Activated CD8-positive, alpha-beta memory T cell treated with anti-CD3 and anti-CD28 coated beads for 4 hours (primary cell): ENCODE measurements around the gene PRLH.

Source experiments
- DNase-seq, 2 donors: peaks; one replicate each; pipeline ENCODE4 v3.0.0-alpha.2; 2020; ENCODE audit warnings: low read depth in 2 of 2

The PRLH gene

DNA sequence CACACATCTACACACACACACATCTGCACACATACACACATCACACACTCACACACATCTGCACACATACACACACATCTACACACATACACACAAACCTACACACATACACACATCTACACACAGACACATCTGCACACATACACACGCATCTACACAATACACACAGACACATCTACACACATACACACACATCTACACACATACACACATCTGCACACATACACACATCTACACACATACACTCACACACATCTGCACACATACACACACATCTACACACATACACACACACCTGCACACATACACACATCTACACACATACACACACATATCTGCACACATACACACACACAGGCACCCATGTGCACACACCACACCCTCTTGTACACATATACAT is 400 bp upstream of the PRLH start:
- no peak for DNase-seq

DNA sequence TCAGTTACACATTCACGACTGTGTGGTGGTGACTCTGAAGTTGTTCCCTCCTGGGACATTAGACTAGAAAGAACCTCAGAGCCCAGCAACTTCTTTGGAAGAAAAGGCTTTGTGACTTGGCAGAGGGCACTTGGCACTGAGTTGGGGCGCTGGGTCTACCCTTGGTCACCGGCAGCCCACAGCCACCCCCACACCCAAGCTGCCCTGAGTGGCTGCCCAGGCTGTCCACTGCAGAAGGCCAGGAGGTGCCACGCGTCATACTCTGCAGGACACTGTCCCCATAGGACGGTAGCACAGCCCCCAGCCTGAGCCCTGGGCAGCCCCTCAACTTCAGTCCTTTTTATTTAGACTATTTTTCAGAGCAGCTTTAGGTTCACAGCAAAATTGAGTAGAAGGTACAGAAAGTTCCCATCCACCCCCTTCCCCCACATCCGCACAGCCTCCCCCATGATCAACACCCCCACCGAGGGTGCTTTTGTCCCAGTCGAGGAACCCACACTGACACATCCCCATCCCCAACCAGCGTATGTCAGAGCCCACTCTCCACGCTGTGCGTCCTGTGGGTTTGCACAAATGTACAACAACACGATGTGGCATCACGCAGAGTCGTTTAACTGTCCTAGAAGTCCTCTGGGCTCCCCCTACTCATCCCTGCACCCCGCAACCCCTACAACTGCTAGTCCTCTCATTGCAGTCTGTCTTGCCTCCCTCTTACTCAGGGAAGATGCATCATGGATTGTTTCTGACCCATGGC is 1.1 kb downstream of the PRLH start:
- DNase-seq = no peak

DNA sequence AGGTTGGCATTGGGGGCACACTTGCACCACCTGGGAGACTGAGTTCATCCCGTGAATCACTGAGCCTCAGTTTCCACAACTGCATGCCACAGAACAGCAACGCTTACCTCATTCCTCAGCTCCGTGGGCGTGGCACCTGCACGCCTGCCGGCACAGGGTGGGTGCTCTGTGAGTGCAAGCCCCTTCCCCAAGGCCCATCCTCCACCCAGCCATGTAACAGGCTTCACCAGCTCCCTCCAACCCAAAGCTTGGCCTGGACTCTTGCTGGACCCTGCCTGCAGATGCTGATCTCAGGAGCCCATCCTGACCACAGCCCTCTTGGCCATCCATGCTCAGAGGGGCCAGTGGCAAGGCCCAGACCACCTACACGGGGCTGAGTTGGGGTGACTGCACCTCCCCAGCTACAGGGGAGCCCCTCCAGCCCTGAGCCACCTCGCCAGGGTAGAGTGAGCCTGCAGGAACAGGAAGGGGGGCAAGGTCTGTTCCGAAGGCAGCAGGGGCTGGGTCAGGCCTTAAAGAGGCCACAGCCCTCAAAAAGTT is 1.8 kb downstream of the PRLH start:
- no peak for DNase-seq

DNA sequence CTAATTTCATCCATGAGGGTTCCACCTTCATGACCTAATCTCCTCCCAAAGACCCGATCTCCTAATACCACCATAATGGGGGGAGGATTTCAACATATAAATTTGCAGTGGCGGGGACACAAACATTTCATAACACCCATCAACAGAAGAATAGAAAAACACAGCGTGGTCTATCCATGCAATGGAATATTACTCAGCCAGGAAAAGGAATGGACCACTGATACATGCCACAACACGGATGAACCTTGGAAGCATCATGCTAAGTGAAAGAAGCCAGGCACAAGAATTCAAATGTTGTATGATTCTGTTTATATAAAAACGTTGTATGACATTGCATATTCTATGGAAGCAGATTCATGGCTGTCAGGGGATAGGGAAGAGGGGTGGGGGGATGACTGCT is 2.7 kb downstream of the PRLH start:
- no peak for DNase-seq

DNA sequence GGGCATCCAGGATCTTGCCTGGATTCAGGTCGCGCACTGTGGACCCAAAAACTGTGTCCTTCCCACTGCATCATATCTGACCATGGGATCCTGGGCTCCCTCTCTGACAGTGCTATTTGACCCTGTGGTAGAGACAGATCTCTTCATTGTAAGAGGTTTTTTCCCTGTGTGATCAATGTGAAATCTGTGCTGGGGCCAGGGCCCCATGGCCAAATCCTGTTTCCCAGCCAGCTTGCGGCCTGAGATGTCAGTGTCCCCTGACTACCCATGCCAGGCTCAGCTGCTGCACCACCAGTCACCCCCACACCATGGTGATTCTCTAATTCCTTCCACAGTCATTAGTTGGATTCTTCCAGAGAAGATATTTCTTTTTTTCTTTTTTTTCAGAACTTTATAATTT is 3.5 kb downstream of the PRLH start:
- no peak for DNase-seq

DNA sequence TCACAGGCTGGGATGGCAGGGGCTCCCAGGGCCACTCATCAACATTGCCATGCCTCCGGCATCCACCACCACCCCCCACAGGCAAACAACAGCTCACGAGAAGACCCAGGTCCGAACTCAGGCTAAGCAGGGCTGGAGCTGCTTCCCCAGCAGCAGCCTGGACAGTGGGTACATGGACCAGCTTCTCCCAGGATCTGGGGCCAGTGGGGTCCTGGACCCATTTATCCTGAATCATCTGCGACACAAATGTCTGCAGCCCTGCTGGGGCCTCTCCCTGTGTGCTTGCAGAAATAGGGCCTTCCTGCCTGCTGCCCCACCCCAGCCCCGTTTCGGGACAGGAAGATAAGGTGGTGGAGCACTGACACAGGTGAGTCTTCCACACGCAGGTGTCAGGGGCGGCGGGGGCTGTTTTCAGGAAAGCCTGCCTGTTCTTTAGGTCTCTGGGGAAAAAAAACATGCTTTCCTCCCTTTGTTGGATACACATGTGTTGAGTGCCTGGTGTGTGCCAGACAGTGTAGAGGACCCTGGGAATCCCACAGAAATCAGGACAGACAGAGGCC is 4.5 kb downstream of the PRLH start:
- DNase-seq = no peak

DNA sequence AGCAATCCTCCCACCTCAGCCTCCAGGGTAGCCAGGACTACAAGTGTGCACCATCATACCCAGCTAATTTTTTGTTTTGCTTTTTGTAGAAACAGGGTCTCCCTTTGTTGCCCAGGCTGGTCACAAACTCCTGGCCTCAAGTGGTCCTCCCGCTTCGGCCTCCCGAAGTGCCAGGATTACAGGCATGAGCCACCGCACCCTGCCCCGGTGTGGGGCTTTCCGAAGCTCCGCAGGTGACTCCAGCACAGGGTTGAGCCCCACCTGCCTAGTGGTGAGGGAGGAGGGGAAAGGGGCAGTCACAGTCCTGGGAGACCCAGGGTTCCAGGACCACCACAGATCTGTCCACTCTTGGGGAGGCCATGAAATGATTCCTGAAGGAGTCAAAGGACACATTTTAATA is 5.2 kb downstream of the PRLH start:
- DNase-seq = no peak

DNA sequence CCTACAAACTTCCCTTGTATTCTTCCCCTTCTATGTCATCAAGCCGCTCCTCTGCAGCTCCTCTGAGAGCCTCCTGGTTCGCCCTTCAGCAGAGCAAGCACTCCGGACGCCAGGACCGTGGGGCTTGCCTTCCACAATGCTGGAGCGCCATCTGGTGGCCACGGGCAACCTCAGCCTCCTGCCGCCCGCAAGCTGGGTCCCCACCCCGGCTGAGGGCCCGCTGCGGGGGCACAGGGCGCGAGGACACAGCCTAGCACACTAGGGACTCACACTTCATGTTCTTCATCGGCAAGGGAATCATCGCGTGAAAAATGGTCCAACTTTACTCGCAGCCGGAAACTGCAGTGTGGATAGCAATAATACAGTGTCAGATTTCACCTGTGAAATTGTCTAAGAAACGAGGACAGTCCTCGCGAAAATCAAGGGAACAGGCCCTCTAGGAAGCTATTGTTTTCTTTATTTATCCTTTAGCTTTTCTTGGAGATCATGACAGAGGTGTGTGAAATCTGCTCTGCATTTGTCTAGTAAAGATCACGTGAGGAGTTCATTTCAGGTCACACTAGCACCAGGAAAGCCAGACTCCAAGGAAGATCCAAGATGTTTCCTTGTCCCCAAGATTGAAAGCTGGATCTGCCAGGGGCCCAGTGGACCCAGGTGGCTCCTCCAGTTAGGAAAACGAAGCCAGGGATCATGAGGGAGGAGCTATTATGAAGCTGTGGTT is 5.8 kb downstream of the PRLH start:
- peak; percentile 70 to 71 for DNase-seq

DNA sequence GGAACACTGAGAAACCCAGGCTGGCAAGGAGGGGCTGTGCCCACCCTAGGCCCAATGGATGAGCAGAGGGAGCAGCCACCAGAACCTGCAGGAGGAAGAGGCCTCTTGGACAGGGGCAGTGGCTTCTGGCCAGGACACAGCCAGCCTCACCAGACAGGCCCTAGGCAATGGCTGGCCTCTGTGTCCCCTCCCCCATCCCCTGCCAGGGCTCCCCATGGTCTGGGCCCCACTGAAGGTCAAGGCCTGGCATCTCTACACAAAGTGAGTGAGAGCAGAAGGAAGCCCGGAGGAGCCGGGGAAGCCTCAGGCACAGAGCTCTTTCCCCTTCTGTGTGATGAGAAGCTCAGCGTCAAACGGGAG is 6.3 kb downstream of the PRLH start:
- no peak for DNase-seq

DNA sequence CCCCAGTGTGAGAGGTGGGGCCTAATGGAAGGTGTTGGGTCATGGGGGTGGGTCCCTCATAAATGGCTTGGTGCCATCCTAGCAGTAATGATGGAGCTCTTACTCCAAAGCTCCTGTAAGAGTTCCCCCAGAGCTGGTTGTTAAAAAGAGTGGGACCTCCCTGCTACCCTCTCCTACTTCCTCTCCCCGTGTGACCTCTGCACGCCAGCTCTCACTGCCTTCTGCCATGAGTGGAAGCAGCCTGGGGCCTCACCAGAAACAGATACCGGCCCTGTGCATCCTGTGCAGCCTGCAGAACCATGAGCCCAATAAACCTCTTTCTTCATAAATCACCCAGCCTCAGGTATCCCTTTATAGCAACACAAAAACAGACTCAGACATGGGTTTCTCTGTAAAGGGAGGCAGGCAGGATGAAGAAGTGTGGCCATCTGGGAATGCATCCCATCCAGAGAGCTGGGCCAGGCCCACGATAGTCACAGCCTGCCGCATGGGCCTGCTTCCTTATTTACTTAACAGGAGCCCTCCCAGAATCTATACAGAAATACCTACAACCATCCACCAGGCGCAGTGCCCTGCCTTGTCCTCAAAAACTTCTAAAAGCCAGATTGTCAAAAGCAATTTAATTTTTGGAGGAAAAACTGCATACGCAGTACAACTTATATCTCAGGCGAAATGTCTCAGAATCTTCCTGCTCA is 7.5 kb downstream of the PRLH start:
- DNase-seq = no peak

DNA sequence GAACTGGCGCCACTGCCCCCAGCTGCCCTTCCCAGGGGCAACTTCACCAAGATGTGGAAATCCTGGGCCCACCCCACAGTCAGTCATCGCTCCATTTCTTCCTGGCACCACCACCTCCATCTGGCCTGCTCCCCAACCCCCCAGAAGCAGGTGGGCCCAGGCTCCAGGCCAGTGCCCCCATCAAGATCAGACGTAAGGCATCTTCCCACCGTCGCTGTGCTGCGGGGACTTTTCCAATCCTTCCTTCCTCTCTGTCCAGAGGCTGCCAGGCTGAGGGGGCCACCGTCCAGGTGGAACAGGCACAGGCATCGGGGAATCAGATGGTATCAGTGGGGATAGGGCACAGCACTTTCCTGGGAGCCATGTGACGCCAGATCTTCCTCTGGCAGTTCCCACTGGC is 8.1 kb downstream of the PRLH start:
- DNase-seq = no peak

DNA sequence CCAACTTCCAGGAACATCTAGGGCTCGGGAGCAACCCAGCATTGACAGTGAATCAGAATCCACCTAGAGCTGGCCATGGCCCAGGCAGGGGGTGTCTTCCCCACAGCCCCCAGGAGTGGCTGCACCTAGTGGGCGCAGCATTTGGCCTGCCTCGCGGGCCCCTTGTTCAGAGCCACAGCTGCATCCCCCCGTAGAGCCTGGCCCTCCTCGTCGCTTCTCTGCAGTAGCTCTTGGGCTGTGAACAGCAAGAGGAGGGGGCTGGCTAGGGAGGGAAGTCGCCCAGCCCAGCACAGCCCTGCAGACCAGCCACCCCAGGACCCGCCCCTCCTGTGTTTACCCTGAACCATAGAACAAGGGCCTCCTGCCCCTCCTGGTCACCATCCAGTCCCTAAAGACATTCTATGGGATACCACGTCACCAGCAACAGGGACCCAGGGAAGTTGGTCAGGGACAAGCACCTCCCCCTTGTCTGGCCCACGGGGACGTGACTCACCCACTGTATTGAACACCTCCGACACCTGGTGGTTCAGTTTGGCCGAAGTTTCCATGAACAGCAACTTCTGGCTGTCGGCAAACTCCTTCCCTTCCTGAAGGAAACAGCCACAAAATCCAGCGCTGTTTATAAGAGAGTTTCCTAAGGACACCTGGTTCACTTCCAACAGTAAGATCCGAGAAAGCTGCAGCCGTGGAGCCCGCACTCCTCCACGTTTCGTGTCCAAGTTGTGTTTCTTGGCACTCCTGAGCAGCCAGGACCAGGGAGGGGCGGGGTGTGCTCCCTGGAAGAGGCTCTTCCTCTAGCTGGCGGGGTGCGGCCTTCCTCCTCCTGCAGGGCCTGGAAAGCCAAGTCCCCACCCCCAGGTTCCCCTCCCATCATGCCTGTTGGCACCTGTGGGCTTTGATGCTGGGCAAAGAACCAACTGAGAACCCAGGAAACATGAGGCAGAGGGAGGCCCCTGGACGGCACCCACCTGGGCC is 8.8 kb downstream of the PRLH start:
- DNase-seq = no peak

DNA sequence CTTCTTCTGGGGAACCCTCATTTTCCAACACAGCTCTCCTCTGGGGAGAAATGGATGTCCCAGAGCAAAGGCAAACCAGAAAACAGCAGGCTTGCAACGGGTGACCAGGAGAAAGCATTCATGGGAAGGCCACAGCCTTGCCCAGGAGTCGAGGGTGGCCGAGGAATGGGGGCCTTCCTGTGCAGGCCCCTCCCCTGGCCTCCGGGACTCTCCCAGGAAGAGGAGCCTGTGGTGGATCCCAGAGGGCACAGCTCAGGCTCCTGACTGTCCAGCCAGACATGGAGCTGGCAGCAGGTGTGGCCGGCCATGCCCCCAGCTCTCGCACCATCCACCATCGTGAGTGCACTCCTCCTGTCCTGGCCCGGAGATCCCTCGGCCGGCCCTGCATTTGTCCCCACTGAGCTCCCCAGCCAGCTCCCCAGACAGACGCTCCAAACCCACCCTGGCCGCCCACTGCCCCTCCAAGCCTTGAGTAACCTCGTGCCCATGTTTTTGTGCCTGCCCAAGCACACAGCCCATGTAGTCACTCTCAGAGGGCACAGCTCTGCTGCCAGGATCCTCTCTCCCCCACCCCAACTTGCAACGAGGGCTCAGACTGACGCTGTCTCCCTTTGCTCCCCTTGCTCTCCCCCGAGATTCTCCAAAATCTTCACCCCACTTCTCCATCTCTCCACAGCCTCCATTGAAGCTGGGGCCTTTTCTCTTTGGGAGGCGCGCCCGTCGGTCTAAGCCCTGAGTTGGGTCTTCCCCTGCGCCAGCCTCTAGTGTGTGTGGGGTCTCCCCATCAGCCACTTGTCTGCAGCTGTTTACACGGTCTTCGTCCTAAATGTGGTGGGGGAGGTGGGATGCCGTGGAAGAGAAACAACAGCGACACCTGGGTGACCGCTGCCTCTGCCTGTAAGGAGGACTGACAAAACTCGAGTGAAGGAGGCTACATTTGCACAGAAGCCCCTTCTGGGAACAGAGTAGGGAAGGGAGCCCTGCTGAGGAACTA is 9.8 kb downstream of the PRLH start:
- DNase-seq = no peak

DNA sequence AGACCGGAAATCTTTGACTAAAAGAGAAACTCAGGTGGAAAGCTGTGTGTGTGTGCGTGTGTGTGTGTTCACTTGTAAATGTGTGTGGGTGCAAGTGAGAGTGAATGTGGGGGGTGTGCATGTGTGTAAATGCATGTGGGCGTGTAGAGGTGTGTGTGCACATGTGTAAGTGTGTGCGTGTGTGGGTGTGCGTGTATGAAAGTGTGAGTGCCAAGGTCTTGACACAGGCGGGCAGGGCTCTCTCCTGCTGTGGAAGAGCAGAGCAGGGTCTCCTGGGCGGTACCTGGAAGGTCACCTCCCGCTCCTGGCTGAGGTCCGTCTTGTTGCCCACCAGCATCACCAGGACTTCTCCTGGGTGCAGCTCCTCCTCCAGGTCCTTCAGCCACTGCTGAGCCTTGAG is 10.6 kb downstream of the PRLH start:
- DNase-seq = no peak

DNA sequence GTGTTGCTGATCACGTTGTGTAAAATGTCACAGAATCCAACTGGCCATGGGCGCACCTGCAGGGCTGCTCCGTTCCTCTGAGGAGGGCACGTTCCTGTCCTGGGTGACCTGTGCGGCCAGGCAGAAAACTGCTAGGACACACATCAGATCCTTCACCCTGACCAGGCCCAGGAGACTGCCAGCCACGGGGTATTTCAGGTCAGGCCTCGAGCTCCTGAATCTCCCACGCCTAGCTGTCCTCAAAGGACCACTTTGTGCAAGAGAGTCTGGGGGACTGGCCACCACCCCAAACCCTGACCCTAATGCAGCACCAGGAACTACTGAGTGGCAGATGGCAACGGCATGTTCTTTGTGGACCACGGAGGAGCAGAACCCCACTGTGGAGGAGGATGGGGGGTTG is 11.1 kb downstream of the PRLH start:
- no peak for DNase-seq

DNA sequence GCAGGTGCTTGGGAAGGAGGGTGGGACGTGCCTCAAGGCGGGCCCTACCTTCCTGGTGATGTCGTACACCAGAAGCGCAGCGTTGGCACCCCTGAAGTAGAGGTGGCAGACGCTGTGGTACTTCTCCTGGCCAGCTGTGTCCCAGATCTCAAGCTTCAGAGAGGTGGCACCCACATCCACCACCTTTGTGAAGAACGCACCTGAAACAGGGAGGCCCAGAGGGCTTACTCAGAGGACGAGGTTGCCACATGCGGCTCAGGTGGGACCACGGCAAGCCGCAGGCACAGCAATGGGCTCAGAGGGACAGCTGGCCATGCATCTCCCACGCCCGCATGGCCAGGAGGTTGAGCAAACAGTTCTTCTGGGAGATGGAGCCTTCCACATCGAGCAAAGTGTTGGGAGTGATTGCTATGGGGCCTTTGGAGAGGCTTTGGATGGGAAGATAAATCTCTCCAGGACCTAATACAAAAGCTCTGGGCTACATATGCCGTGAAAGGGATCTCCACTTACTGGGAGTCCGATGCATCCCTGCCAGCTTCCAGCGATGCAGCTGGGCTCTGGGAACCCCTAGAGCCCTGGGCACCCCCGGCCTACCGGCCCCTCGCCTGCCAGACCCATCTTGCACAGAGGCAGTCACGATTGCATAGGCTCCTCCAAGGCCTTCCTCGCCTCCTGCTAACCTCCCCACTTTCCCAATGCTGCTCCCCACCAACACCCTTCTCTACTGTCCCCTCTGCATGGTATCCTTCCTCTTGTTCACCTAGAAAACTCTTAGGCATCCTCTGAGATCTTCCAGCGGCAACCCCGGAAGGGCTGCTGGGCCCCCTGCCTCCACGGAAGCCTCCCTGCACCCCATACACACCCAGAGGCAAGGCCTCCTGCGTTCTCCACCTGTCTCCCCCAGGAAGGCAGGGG is 11.8 kb downstream of the PRLH start:
- no peak for DNase-seq

DNA sequence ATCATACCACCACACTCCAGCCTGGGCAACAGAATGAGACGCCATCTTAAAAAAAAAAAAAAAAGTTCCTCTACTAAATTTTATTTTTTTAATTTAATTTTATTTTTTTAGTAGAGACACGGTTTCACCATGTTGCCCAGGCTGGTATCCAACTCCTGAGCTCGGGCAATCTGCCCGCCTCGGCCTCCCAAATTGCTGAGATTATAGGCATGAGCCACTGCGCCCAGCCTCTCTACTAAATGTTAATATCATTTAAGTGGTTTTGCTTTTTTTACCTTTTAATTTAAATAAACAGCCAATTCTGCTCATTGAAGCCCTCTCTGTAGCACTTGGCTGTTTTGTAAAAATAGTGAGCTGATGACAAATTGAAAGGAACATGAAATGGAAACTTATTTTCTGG is 15.0 kb downstream of the PRLH start:
- DNase-seq = no peak

DNA sequence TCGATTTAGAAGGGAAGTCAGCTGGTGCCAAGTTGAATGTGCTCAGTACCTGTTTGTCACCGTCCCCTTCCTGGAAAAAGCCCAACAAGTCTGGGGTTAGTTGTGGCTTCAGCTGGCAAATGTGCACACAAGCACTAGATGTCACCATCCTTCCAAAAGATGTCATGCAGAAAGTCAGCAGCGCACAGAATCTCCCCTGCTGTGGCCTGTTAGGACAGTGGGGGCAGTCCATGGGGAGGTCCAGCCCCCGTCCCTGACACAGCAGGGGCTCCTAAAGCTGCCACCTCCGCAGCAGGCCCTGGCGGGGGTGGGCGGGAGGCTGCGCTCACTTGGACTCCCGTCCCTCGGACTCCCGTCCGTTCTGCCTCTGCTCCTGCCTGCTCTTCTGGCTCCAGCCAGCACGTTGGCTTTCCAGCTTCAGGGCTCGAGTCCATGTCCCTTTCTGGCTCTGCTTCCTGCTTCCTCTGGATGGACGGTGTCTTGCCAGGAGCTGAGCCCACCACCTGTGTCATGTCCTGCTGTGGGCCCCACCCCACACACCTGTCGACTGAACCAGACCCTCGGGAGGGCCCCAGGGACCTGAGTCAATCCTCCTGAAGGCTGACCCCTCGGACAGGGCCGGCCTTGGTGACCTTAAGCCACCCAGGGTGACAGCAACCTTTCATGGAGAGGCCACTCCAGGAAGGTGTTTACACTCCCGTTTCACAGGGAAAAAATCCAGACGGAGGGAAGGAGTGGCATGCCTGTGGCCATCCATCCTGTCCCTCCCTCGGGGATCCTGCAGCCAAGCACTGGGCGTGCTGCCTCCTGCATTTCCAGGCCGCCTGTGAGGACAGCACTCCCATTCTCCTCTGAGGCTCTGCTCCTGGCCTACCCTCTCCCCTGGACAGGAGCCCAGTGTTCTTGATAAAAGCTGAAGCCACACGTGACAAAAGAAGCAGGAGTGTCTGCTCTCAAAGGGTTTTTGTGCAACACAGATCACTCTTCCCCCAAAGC is 15.7 kb downstream of the PRLH start:
- DNase-seq = peak in 1 of 2 donors; percentile 25
